GM18511 (cell line): ENCODE results near the gene DYNC1I1.

Experiments used
- ATAC-seq: cut with Tn5 transposase; IDR thresholded peaks from one replicate; pipeline ENCODE4 v1.9.1; 2021; ENCODE audit warnings: mild to moderate bottlenecking, moderate library complexity; ENCODE audit not compliant: unreplicated experiment

Gene DYNC1I1

DNA sequence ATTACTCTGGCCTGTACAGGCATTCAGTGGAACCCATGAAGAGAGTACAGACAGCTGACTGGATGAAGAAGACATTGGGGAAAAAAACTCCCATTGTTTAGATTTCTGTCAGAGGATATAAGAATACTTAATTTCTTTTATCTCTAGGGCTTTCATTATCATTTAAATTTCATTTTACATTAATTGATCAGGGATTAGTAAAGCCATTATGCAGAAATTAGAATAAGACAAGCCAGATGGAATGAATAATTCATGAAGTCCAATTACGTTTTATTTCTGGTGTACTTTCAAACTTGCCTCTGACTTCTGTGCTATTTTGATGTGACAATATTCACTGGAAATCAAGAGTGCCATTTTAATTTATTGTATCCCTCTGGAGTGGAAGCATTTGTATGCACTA is 302.5 kb downstream of the DYNC1I1 start:
- no peak for ATAC-seq

DNA sequence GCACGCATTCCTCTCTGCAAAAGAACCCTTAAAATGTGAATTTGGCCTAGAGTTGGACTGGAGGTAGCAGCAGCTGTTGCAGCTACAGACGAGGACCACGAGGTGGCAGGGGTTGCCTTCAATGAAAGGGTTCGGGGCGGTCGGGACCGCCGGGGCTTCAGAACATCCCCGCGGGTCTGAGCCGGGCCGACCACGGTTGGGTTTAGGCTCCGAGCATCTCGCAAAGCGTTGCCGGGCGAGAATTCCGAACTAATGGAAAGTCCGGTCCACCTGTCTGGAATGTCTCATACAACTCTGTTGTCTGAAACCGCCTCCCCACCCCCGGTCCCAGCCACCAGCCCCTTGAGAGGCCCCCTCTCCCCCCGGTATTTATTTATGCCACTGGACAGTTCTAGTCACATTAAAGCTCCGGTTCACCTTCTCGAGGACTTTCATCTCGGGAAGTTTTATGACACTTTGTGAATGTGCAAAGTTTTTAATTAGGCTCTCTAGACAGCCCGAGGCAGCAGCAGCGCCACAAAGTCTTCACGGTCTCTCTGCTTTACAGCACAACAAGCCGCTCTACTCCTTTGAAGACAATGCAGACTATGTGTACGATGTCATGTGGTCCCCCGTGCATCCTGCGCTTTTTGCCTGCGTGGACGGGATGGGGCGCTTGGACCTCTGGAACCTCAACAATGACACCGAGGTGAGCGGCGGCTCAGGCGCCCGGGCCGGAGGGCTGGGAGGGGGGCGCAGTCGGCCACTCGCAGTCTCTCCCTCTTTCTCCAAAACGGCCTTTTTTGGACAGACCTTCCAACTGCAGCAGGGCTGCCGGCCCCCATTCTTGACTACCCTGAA is 303.4 kb downstream of the DYNC1I1 start:
- ATAC-seq: peak; percentile 92

DNA sequence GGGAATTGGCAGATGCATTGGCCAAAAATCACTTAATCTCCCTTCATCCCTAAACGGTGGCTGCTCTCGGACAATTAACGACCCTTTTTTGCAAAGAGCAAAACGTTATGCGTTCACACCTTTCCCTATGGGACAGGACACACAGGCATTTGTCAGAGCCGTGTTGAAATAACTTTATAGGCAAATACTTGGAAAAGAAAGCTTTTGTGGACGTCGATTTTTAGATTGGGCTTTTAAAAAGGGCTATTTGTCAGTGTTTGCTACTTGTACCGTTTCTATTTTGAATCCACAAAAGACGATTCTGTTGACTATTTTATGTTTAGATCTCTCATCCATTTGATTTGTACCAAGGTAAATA is 304.0 kb downstream of the DYNC1I1 start:
- no peak for ATAC-seq

DNA sequence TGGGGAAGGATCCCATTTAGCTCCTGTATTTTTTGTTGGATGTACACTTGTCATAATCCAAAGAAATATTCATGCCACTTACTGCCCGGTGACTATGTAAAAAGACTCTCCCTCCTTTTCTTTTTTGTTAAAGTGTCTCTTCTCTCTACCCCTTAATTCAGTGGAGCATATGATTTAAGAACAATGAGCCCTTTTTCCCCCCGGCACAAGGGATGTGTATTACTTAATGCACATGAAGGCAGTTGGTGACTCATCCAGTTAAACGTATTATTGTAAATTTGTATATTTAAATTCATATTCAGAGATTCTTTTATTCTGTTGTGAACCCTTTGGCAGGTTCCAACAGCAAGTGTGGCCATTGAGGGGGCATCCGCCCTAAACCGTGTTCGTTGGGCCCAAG is 307.7 kb downstream of the DYNC1I1 start:
- ATAC-seq: no peak

DNA sequence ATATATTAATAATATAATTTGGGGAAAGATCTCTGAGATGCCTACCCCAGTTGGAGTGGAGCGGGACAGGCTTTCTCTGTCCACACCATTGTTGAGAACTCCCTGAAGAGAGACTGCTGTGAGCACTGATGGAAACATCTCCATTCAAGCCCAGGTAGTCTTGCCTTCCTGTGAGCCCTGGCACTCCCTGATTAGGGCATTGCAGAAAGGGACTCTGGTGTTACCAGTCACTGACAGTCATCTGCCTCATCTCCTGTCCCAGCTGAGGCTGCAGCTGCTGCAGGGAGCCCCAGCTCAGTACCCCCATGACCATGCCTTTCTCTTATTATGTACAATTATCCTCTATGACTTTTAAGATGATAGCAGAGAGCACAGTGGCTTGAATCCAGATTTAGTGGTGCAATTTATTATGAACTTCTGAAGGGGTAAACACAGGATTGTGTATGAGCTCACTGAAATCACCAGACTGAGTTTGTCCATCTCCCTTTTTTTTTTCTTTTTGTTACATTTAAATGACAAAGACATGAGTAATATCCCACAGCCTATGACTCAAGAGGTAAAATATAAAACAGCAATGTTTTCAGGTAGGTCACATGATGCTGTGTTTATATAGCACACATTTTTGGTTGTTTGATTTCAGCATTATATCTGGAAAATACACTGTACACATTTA is 312.7 kb downstream of the DYNC1I1 start:
- no peak for ATAC-seq

DNA sequence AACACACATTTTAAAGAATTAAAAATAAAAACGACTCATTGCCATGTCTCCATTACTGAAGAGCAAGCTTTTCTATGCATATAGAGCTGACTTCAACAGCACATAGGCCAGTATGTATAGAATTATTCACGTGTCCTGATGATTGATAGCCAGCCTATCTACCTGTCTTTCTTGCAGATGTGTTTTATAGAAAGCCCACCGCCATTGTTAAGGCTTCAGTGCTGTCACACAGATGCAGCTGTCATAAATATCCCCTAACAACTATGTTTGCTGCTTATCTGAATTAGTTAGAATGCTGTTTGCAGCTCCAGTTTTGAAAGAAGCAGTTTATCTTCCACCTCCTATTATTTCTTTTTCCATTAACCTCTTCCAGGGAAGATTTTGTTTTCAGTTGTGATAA is 313.6 kb downstream of the DYNC1I1 start:
- ATAC-seq: no peak

DNA sequence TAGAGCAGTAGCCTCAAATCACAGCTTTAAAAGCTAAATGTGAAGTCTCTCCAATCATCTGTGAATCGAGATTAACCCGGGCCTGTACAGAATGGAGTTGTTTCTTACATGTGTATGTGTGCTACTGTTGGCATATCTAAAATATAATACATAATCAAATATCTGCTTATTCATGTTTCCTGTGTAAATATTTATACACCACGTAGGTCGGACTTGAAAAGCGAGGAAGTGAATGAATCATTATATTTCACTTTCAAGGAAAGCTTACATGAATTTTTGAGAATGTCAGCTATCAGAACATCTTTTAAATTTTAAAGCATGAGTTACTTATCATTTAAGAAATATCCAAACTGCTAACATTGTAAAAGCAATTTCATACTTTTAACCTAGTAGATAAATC is 316.2 kb downstream of the DYNC1I1 start:
- ATAC-seq: no peak

DNA sequence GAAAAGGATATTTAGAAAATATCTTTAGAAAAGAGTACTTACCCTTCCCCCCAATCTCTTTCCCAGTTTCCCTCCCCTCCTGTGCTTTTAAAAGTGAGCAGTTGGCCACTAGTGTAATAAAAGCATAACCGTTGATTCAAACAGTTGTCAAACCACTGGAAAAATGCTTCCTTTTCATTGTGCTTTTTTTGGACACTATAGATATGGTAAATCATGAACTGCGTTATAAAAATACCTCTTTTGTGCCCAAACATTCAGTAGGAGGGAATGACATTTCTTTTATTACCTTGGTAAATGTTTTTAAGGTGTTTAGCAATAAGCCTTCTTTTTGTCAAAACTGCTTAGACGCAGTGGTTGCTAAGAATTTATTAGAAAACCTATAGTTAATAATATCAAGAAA is 317.2 kb downstream of the DYNC1I1 start:
- ATAC-seq: no peak

DNA sequence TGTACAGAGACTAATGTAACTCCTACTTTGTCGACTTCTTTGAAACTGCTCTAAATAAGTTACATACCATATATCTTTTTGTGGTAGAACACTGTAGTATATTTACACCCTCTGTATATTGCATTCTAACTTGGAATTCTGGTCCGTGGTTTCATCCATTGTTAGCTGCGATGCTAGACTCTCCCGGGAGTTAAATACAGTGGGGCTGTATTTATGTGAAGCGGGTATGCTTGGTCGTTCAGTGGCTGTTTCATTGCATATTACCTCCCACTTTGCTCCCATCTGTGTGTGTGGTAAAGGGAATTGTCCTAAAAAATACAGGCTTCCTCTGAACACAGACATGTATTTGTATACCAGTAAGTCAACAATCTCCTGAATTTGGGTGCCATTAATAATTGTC is 318.4 kb downstream of the DYNC1I1 start:
- ATAC-seq: no peak

DNA sequence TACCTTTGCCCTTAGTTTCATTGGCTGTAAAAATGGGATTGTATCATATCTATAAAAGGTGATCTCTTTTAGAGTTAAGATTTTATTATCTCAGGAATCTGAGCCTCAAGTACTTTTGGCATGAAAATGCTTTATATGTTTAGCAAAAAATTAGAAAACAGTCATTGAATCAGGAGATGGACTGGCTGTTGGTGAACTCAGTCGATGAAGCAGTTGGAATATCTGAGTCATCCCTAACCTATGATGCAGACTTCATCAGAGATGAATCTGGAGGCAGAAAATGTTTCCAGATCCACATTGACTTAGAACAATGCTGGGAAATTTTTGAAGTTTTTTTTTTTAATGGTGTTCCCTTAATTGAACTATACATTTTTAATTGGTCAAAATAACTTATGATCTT is 321.1 kb downstream of the DYNC1I1 start:
- no peak for ATAC-seq

DNA sequence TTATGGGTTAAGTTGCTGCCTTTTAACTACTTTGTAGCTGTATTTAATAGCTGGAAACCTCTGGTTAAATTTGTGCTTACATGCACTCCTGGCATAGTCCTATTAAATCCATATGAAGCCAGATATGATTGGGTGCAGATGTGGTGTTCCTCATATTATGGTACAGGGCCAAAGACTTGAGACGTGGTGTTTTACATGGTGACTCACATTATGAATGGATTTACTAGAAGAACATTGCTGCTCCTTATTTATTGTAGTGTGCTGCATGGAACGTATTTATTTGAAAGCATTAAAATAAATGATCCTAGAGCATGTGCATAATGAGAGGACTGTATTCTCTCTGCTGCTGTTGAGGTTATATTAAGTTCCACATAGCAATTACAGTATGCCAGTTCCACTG is 325.5 kb downstream of the DYNC1I1 start:
- no peak for ATAC-seq

DNA sequence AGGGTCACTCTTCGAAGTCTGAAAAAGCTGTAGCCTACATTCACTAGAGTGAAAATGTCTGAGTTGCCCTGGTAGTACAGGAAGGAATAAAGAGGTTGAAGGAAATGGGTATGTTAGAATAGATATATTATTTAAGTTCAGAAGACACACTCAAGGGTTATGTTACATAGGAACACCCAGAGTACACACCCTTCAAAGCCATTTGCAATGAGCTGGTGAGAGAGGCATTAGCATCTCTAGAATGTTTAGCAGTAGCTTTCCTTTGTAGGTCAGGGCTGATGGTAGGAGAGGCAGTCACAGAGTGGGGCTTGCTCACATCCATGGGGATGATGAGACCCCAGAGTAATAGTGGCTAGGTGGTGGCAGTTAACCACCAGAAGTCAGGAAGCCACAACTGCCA is 328.4 kb downstream of the DYNC1I1 start:
- ATAC-seq: no peak

DNA sequence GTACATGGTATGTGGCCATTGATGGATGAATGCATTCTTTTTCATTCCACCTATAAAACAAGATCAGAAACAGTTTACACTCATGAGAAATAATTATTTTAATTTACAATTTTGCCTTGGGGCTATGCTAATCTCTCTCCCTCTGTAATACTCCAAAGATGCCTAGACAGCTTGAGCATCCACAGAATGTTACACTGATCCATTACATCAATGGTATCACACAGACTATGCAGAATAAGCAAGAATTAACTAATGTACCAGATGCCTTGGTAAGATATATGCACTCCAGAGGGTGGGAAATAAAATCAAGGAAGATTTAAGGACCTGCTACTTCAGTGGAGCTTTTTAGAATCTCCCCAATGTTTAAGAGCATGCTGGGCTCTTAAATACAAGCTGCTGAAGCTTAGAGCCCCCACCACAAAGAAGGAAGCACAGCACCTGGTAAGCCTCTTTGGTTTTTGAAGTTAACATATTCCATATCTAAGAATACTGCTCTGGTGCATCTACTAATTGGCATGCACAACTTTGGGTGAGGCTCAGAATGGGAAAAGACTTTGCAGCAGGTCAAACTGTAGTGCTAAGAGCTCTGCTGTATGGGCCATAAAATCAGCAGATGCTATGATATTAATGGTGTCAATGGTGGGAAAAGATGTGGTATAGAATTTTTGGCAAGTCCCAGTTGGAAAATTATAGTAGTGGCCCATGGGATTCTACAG is 329.9 kb downstream of the DYNC1I1 start:
- ATAC-seq: no peak

DNA sequence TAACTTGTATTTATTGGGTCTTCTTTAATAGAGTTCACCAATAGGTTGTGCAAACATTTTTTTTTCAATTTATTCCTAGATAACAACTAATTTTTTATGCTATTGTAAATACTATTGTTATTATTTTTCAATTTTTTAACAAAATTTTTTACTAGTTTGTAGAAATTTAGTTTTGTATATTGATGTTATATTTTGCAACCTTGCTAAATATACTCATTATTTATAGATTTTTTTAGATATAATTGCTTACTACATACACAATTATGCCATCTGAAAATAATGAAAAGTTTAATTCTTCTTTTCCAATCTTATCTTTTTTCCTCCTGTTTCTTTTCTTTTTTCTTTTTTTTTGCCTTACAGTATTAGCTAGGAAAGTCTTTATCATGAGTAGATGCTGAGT is 332.6 kb downstream of the DYNC1I1 start:
- ATAC-seq: no peak

DNA sequence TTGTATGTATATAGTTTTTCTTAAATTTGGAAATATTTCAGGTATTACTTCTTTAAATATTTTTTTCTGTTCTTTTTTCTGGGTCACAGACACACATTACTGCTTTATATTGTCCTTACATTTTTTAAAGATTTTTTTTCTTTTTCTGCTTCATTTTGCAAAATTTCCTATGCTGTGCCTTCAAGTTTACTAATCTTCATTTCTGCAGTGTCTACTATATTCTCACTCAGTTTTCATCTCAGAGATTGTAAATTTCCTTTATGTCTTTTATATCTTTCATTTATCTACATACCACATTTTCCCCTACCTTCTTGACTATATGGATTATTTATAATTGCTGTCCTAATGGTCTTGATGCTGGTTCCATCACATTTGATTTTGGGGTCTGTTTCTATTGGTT is 339.1 kb downstream of the DYNC1I1 start:
- no peak for ATAC-seq

DNA sequence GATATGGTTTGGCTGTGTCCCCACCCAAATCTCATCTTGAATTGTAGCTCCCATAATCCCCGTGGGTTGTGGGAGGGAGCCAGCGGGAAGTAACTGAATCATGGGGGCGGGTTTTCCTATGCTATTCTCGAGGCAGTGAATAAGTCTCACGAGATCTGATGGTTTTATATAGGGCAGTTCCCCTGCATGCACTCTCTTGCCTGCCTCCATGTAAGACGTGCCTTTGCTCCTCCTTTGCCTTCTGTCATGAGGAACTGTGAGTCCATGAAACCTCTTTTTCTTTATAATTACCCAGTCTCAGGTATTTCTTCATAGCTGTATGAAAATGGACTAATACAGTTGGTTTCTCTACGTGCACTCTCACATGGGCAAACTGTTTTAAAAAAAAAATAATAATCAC is 341.8 kb downstream of the DYNC1I1 start:
- ATAC-seq: no peak

DNA sequence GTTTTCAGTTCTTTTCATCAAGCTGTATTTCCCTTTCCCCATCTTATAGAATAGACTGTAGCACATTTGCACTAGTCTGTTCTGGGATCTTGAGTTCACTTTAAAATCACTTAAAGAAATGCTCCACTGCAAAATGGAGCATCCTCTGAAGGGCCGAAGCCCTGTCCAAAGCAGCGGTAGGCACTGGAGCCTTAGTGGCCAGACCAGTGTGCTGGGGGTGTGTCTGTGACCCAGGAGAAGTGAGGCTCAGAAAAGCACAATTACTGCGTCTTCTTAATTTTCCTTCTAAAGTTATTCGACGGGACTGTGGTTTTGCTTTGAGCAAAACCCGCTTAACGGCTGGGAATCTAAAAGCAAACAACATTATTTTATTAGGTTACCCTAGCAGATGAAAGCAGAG is 343.8 kb downstream of the DYNC1I1 start:
- ATAC-seq: no peak

DNA sequence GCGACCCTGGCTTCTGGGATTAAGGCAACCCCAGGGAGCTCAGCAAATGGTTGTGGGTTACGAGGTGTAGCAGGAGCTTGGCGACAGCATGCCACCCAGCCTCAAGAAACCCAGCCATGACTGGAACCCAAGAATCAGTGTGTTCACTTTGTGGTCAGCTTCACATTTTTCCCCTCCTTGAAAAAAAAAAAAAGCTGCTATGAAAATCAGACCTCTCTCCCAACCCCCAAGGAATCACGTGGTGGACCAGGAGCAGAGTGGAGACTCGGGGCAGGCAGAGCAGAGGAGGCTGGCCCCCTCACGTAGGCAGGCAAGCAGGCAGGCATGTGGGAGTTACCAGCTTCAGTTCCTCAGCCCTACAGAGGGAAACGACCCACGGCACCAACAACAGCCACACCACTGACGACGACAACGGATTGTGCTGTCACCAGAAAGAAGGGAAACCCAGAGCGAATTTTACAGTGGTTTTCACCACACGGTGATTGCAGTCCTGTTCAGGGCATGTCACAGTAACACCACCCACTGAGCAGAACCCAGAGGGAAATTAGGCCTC is 346.2 kb downstream of the DYNC1I1 start:
- no peak for ATAC-seq

DNA sequence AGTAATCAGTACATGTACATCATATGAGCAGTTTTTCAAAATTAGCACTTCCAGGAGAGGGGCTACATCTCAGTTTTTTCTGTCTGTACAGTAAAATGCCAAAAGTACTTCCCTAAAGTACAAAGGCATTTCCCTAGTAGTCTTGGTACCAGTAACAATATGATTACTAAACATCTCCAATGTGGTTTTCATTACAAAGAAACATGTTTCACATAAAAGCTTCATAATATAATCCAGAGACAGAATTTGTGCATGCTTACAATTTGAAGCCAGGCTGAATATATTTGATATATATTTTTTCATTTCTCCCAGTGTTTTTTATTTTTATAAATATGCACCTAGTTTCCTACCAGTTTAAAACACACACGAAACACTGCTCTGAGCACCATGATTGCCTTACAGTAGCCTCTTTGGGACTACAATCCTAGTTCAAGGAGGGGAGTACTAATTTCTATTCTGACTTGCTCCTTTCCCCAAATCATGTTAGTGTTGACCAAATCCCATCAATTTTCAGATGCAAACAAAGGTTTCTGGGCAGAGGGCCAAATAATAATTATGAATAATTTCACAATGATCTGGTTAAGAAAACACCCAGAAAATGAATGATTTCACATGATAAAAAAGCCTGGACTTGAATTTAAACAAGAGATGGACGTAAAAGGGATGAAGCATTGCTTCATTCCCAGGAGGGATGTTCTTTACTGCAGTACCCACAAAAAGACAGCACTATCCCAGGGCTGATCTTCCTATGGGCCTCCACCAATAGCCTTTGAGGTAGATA is 348.3 kb downstream of the DYNC1I1 start:
- ATAC-seq: no peak

DNA sequence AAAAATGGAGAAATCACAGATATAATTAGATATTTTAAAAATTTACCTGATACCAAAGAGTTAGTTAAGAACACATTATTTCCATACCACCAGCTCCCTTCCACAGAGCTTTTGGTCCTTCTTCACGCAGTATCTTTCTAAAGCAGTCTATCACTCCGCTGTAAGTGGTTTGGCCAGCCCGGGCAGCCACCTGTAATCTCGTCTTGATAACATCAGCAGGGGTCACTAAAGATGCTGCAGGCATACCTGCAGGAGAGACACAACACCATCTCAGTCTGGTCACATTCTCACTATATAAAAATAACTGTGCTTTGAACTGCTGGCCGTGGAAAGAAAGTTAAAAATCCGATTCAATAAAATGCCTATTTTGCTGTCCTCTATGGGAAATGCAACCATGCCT is 349.4 kb downstream of the DYNC1I1 start:
- no peak for ATAC-seq

DNA sequence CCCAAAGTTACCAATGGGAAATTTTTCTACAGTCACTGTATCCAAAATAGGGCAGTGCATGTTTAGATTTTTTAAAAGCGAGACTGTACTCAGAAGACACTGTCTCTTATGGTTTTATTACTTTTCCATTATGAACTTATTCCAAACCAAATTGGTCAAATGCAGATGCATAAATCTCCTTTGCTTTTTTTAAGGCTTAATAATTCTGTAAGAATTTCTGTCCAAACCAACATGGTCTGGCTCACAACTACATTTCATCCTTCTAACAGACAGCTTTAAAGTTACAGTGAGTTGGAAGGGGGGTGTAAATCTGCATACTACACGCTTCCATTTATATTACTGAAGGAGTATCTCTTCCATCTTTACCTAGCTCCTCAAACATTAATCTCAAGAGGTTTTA is 350.4 kb downstream of the DYNC1I1 start:
- ATAC-seq: no peak
